ENCODE results near the gene ARHGAP15.

The ARHGAP15 gene

GRCh38 chr2:143223556-143223955 lies 94.3 kb downstream of the ARHGAP15 start:
- no peak overlapping the region for H3K4me3 ChIP-seq (ENCODE audit: low read depth, low read length)

GRCh38 chr2:143225931-143226330 lies 96.7 kb downstream of the ARHGAP15 start:
- no peak overlapping the region for H3K4me3 ChIP-seq (ENCODE audit: low read depth, low read length)

GRCh38 chr2:143226714-143227541 lies 97.7 kb downstream of the ARHGAP15 start:
- no peak overlapping the region for H3K4me3 ChIP-seq (ENCODE audit: low read depth, low read length)

GRCh38 chr2:143229411-143229810 lies 100.2 kb downstream of the ARHGAP15 start:
- H3K4me3 ChIP-seq (ENCODE audit: low read depth, low read length) = no peak overlapping the region

- H3K4me3 ChIP-seq (ENCODE audit: low read depth, low read length) = no peak overlapping the region
These were observed 100.7 kb downstream of the ARHGAP15 start for GRCh38 chr2:143229952-143230351.

- H3K4me3 ChIP-seq (ENCODE audit: low read depth, low read length) = no peak overlapping the region
These were observed 101.5 kb downstream of the ARHGAP15 start for GRCh38 chr2:143230506-143231253.

- H3K4me3 ChIP-seq (ENCODE audit: low read depth, low read length) = no peak overlapping the region
These were observed 102.0 kb downstream of the ARHGAP15 start for GRCh38 chr2:143231254-143231645.

- H3K4me3 ChIP-seq (ENCODE audit: low read depth, low read length) = no peak overlapping the region
These were observed 108.0 kb downstream of the ARHGAP15 start for GRCh38 chr2:143237146-143237777.

GRCh38 chr2:143241403-143242088 lies 112.3 kb downstream of the ARHGAP15 start:
- H3K4me3 ChIP-seq (ENCODE audit: low read depth, low read length) = no peak overlapping the region

GRCh38 chr2:143246246-143246645 lies 117.0 kb downstream of the ARHGAP15 start:
- H3K4me3 ChIP-seq (ENCODE audit: low read depth, low read length) = no peak overlapping the region

- no peak overlapping the region for H3K4me3 ChIP-seq (ENCODE audit: low read depth, low read length)
These were observed 117.9 kb downstream of the ARHGAP15 start for GRCh38 chr2:143246815-143247744.

- H3K4me3 ChIP-seq (ENCODE audit: low read depth, low read length) = no peak overlapping the region
These were observed 119.4 kb downstream of the ARHGAP15 start for GRCh38 chr2:143248631-143249030.

- no peak overlapping the region for H3K4me3 ChIP-seq (ENCODE audit: low read depth, low read length)
These were observed 122.5 kb downstream of the ARHGAP15 start for GRCh38 chr2:143251681-143252080.

GRCh38 chr2:143252138-143252907 lies 123.1 kb downstream of the ARHGAP15 start:
- H3K4me3 ChIP-seq (ENCODE audit: low read depth, low read length) = no peak overlapping the region

- no peak overlapping the region for H3K4me3 ChIP-seq (ENCODE audit: low read depth, low read length)
These were observed 124.9 kb downstream of the ARHGAP15 start for GRCh38 chr2:143254110-143254509.

GRCh38 chr2:143255086-143255485 lies 125.9 kb downstream of the ARHGAP15 start:
- H3K4me3 ChIP-seq (ENCODE audit: low read depth, low read length) = no peak overlapping the region

- H3K4me3 ChIP-seq (ENCODE audit: low read depth, low read length) = no peak overlapping the region
These were observed 126.7 kb downstream of the ARHGAP15 start for GRCh38 chr2:143255899-143256298.

- H3K4me3 ChIP-seq (ENCODE audit: low read depth, low read length) = no peak overlapping the region
These were observed 129.1 kb downstream of the ARHGAP15 start for GRCh38 chr2:143258126-143258892.

Measured in iPS-11a (cell line).